H1 (cell line): ENCODE measurements around the gene HES2. TPM values are rescaled to one million over a fixed set of nuclear protein-coding genes. Genes with fewer than 3 reads are reported as not detected.
"Not testable (repeated sequence)": the region's sequence is repeated elsewhere in the genome, so short reads cannot be mapped to it uniquely, and the experiment has no call there.

Source experiments
- CTCF ChIA-PET: fragments of 300-600 bp; sonication (Branson Sonifier 250); formaldehyde crosslinking; loops from one replicate; lab custom pipeline; 2021; ENCODE audit not compliant: partially characterized antibody; lab: Charles Lee
- POLR2A ChIA-PET: fragments of 300-600 bp; sonication (Branson Sonifier 250); formaldehyde crosslinking; loops from one replicate; lab custom pipeline; 2021; ENCODE audit warnings: inconsistent platforms; ENCODE audit not compliant: partially characterized antibody; lab: Charles Lee
- DNase-seq, 2 experiments: peaks; one replicate each; pipeline versions ENCODE4 v3.0.0 to v3.0.0-alpha.2; 2010 to 2022; ENCODE audit warnings: low spot score in 2 of 2, low read depth in 1 of 2, mixed read lengths in 1 of 2
- FAIRE-seq: peaks from 2 replicates; lab custom pipeline; 2011; peaks lifted over from hg19 to GRCh38; lab: Jason Lieb, UNC
- H2AFZ ChIP-seq: 2 replicates; pipeline ENCODE4 v1.8.1; 2012; ENCODE audit warnings: low read length, inconsistent platforms
- H2AK5ac ChIP-seq: 2 replicates; pipeline ENCODE4 v1.6.1; 2013; ENCODE audit warnings: low read depth, low read length
- H2BK120ac ChIP-seq: replicated peaks from 2 replicates; pipeline ENCODE3; 2013; ENCODE audit warnings: low read depth, low read length, inconsistent platforms
- H2BK12ac ChIP-seq: 2 replicates; pipeline ENCODE4 v1.6.1; 2013; ENCODE audit warnings: low read depth, low read length
- H2BK15ac ChIP-seq: 2 replicates; pipeline ENCODE4 v1.6.1; 2013; ENCODE audit warnings: low read length
- H2BK20ac ChIP-seq: 2 replicates; pipeline ENCODE4 v1.6.1; 2013; ENCODE audit warnings: low read length
- H2BK5ac ChIP-seq: 2 replicates; pipeline ENCODE4 v1.6.1; 2013; ENCODE audit warnings: low read depth, low read length
- H3K14ac ChIP-seq: 2 replicates; pipeline ENCODE4 v1.6.1; 2013; ENCODE audit warnings: inconsistent platforms; ENCODE audit not compliant: insufficient read length
- H3K18ac ChIP-seq: 2 replicates; pipeline ENCODE4 v1.6.1; 2013; ENCODE audit warnings: low read length; ENCODE audit errors: extremely low read depth
- H3K23ac ChIP-seq: 2 replicates; pipeline ENCODE4 v1.6.1; 2013; ENCODE audit warnings: inconsistent platforms; ENCODE audit not compliant: insufficient read length
- H3K23me2 ChIP-seq: 2 replicates; pipeline ENCODE4 v1.6.1; 2013; ENCODE audit warnings: low read depth, low read length
- H3K27ac ChIP-seq: 2 replicates; pipeline ENCODE4 v1.6.1; 2011; ENCODE audit warnings: low read depth, low read length, inconsistent platforms
- H3K27me3 ChIP-seq, 4 experiments: replicated peaks in 1 of 4; 1 replicate in 1 of 4; 2 replicates in 3 of 4; pipeline versions ENCODE4 v1.6.1 to v1.8.1; 2011 to 2013; ENCODE audit warnings: low read length in 3 of 4, mild to moderate bottlenecking in 3 of 4, inconsistent platforms in 2 of 4, mixed read lengths in 2 of 4, moderate library complexity in 1 of 4; ENCODE audit not compliant: control insufficient read depth in 3 of 4, insufficient read depth in 3 of 4; ENCODE audit errors: extremely low read depth in 1 of 4
- H3K36me3 ChIP-seq, 4 experiments: 2 replicates each; pipeline versions ENCODE4 v1.6.1 to v1.8.1; 2011 to 2013; ENCODE audit warnings: mild to moderate bottlenecking in 4 of 4, low read length in 3 of 4, moderate library complexity in 2 of 4, control low read depth in 1 of 4, inconsistent platforms in 1 of 4; ENCODE audit not compliant: insufficient read depth in 4 of 4, control insufficient read depth in 2 of 4
- H3K4ac ChIP-seq: replicated peaks from 2 replicates; pipeline ENCODE3; 2013; ENCODE audit warnings: low read length, low read depth, mixed read lengths, inconsistent platforms; ENCODE audit not compliant: insufficient read length
- H3K4me1 ChIP-seq, 4 experiments: replicated peaks in 1 of 4; 1 replicate in 1 of 4; 2 replicates in 3 of 4; pipeline versions ENCODE4 v1.6.1 to v1.8.1; 2011 to 2013; ENCODE audit warnings: low read length in 3 of 4, inconsistent platforms in 2 of 4, mixed read lengths in 1 of 4; ENCODE audit not compliant: insufficient read depth in 4 of 4, control insufficient read depth in 3 of 4
- H3K4me2 ChIP-seq, 2 experiments: 2 replicates each; pipeline versions ENCODE4 v1.6.1 to v1.8.1; 2011 to 2013; ENCODE audit warnings: low read depth in 2 of 2, low read length in 2 of 2, control low read depth in 1 of 2, inconsistent platforms in 1 of 2, mild to moderate bottlenecking in 1 of 2; ENCODE audit not compliant: insufficient read depth in 1 of 2
- H3K4me3 ChIP-seq, 4 experiments: fragments of 200-600, 300-600 bp in 1 of 4; sonication (generic), shearing (Covaris generic), sonication (Bioruptor Twin) in 1 of 4; 2 replicates each; pipeline versions ENCODE4 v1.5.1 to v1.8.1; 2011 to 2016; ENCODE audit warnings: low read length in 4 of 4, low read depth in 3 of 4, control low read depth in 2 of 4, inconsistent platforms in 2 of 4, mild to moderate bottlenecking in 2 of 4, mixed read lengths in 1 of 4, moderate library complexity in 1 of 4; ENCODE audit not compliant: insufficient read depth in 2 of 4; ENCODE audit errors: extremely low read depth in 1 of 4
- H3K56ac ChIP-seq: replicated peaks from 2 replicates; pipeline ENCODE3; 2013; ENCODE audit warnings: low read depth, mild to moderate bottlenecking, mixed read lengths, low read length, inconsistent platforms; ENCODE audit not compliant: insufficient read length
- H3K79me1 ChIP-seq: 2 replicates; pipeline ENCODE4 v1.6.1; 2013; ENCODE audit warnings: low read depth, low read length, control low read depth
- H3K79me2 ChIP-seq, 2 experiments: 2 replicates each; pipeline versions ENCODE4 v1.6.1 to v1.8.1; 2012 to 2013; ENCODE audit warnings: low read length in 2 of 2, mild to moderate bottlenecking in 2 of 2, inconsistent platforms in 1 of 2; ENCODE audit not compliant: insufficient read depth in 2 of 2, control insufficient read depth in 1 of 2
- H3K9ac ChIP-seq, 4 experiments: replicated peaks in 1 of 4; 1 replicate in 1 of 4; 2 replicates in 3 of 4; pipeline versions ENCODE4 v1.6.1 to v1.8.1; 2011 to 2013; ENCODE audit warnings: low read depth in 3 of 4, low read length in 3 of 4, control low read depth in 2 of 4, mild to moderate bottlenecking in 2 of 4, moderate library complexity in 2 of 4, inconsistent platforms in 1 of 4; ENCODE audit errors: extremely low read depth in 1 of 4
- H3K9me3 ChIP-seq, 2 experiments: 2 replicates each; pipeline versions ENCODE4 v1.6.1 to v1.8.1; 2012 to 2013; ENCODE audit warnings: mild to moderate bottlenecking in 2 of 2, moderate library complexity in 2 of 2, control low read depth in 1 of 2, inconsistent platforms in 1 of 2, low read depth in 1 of 2, low read length in 1 of 2, mixed read lengths in 1 of 2; ENCODE audit not compliant: insufficient read depth in 2 of 2
- H4K20me1 ChIP-seq, 2 experiments: replicated peaks in 1 of 2; 2 replicates each; pipeline versions ENCODE3 to v1.8.1; 2011 to 2013; ENCODE audit warnings: inconsistent platforms in 2 of 2, low read length in 2 of 2, mild to moderate bottlenecking in 1 of 2; ENCODE audit not compliant: insufficient read depth in 2 of 2, control insufficient read depth in 1 of 2
- H4K5ac ChIP-seq: 2 replicates; pipeline ENCODE4 v1.6.1; 2013; ENCODE audit warnings: low read length, low read depth, mixed read lengths, inconsistent platforms; ENCODE audit not compliant: insufficient read length
- H4K8ac ChIP-seq: 2 replicates; pipeline ENCODE4 v1.8.0; 2013; ENCODE audit warnings: mild to moderate bottlenecking, moderate library complexity, low read length, inconsistent platforms; ENCODE audit not compliant: insufficient read depth; ENCODE audit errors: extremely low read depth
- H4K91ac ChIP-seq: replicated peaks from 2 replicates; pipeline ENCODE3; 2013; ENCODE audit warnings: low read length, mixed read lengths, inconsistent platforms; ENCODE audit not compliant: insufficient read length
- JUN ChIP-seq: IDR thresholded peaks from 2 replicates; pipeline ENCODE4 v1.6.1; 2011; ENCODE audit warnings: low read depth, mild to moderate bottlenecking, improper control_type of control experiment, low read length
- PHF8 ChIP-seq: fragments of 200-600 bp; sonication (generic); conservative IDR thresholded peaks from 2 replicates; pipeline ENCODE4 v1.7.1; 2012; ENCODE audit warnings: low read depth, mild to moderate bottlenecking, inconsistent platforms, low read length, moderate library complexity
- TCF12 ChIP-seq: IDR thresholded peaks from 2 replicates; pipeline ENCODE4 v1.6.1; 2011; ENCODE audit warnings: low read depth, mild to moderate bottlenecking, low read length
- WGBS, 2 experiments: shearing (Covaris generic) in 1 of 2; methylation state at CpG; one replicate each; pipeline versions ENCODE4 v1.1.6 to v1.1.7; 2013 to 2015; ENCODE audit warnings: low lambda C conversion rate in 2 of 2, mixed read lengths in 2 of 2, inconsistent platforms in 1 of 2, low coverage in 1 of 2, missing lambda C conversion rate in 1 of 2; ENCODE audit not compliant: insufficient replicate concordance in 2 of 2, insufficient coverage in 1 of 2, insufficient read length in 1 of 2; ENCODE audit errors: extremely low coverage in 1 of 2, missing lambda C conversion rate in 1 of 2; 5-methylcytosine and 5-hydroxymethylcytosine counted together
- polyA plus RNA-seq, 7 experiments: library from polyadenylated mRNA; depleted of rRNA in 3 of 7; stranded (reverse) in 5 of 7; unstranded in 2 of 7; fragments of >200 nt in 5 of 7; fragments of 200-250 nt in 2 of 7; gene quantifications; 1 replicate in 5 of 7; 2 replicates in 1 of 7; 4 replicates in 1 of 7; pipeline versions ENCODE4 v1.2.1 to v1.2.3, GENCODE V29; 2011 to 2013; ENCODE audit warnings: missing spikeins in 2 of 7, mixed read lengths in 2 of 7
- total RNA-seq: library from RNA; stranded (reverse); fragmentation: NEBNext Ultra II Directional; extraction: Animal tissue kit (Norgen Biotek cat#: 25700); gene quantifications from 2 replicates; pipeline ENCODE4 v1.2.1, GENCODE V29; 2021
- TF ChIP-seq, protein P1 (sequence below): IDR thresholded peaks from 2 replicates; pipeline ENCODE4 v1.6.1; 2012; ENCODE audit warnings: low read length, inconsistent platforms
- TF ChIP-seq, protein P2 (sequence below): IDR thresholded peaks from 2 replicates; pipeline ENCODE4 v1.6.1; 2012; ENCODE audit warnings: inconsistent platforms

HES2 gene
- total and polyA plus RNA-seq, 2 of the 8 experiments (the other 6 are each of a cell fraction or from before 2014, with no cell fraction given), result 0.15 to 0.53 TPM

DNA sequence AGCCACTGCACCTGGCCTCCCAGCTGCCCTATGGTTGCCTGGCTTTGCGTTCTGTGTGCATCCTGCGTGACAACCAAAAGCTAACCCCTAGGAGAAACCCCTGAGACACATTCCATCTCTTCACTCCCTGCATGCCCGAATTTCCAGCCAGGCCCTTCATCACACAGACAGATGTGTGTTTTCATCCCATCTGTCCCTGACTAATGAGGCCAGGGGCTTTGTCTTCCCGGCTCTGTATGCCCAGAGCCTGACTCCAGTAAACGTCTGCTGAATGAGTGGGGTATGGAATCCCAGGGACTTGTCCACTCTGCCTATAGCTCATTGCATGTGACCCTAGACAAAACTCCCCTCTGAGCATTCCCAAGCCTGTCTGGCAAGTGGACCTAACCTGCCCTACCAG is 14.5 kb upstream of the HES2 start (continued):
- TF ChIP-seq, protein P1, sequence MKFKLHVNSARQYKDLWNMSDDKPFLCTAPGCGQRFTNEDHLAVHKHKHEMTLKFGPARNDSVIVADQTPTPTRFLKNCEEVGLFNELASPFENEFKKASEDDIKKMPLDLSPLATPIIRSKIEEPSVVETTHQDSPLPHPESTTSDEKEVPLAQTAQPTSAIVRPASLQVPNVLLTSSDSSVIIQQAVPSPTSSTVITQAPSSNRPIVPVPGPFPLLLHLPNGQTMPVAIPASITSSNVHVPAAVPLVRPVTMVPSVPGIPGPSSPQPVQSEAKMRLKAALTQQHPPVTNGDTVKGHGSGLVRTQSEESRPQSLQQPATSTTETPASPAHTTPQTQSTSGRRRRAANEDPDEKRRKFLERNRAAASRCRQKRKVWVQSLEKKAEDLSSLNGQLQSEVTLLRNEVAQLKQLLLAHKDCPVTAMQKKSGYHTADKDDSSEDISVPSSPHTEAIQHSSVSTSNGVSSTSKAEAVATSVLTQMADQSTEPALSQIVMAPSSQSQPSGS, result no peak
- no peak for TF ChIP-seq JUN
- TF ChIP-seq PHF8, result no peak
- TF ChIP-seq TCF12, result no peak
- TF ChIP-seq, protein P2, sequence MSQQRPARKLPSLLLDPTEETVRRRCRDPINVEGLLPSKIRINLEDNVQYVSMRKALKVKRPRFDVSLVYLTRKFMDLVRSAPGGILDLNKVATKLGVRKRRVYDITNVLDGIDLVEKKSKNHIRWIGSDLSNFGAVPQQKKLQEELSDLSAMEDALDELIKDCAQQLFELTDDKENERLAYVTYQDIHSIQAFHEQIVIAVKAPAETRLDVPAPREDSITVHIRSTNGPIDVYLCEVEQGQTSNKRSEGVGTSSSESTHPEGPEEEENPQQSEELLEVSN, result no peak

DNA sequence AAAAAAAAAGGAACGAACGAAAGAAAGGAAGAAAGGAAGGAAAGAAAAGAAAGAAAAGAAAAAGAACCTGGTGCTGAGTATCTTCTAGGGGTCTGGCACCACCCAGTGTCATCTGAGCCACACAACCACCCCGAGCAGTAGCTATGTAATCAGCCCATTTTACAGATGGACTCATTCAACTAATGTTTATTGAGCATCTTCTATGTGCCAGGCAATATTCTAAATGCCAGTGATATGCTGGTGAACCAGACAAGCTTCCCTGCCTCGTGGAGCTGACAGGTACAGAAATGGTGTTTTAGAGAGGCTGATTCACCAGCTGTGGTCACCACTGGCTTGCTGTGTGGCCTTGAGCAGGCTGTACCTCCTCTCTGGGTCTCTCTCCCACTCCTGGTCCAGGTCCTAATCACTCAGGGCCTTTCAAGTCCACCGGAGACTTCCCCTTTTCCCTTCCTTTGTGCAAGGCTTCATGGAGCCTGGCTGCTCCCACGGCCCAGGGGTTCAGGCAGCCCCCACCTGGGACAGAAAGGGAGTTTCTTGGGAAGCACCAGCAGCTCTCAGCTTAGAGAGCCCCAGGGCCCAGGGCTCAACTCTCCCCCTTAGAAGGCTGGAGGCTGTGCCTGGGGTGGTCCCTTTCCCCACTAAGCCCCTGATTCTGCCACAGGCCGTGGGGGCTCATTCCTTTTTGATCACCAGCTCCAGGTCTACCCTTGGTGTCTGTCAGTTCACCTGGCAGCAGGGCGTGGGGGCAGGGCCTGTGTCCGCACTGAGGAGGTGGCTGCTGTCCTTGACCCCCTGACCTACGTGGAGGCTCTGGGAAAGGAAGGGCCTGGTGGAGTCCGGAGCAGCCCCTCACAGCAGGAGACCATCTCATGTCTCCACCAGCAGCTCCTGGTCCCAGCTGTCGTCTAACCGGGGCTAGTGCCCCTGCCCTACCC is 12.2 kb upstream of the HES2 start:
- POLR2A ChIA-PET, result interaction anchor here (0.7 kb wide), 1 partner anchor 30 kb away, joined by 3 read pairs; no protein-coding TSS in a partner anchor
- not testable (repeated sequence) for H3K9ac ChIP-seq, H2AK5ac ChIP-seq, H4K5ac ChIP-seq, H3K14ac ChIP-seq, H2BK15ac ChIP-seq, H2BK20ac ChIP-seq, H3K27ac ChIP-seq, H3K4ac ChIP-seq, H3K56ac ChIP-seq, H3K23me2 ChIP-seq, H3K4me3 ChIP-seq, H2AFZ ChIP-seq, H3K79me2 ChIP-seq, H3K79me1 ChIP-seq, H2BK12ac ChIP-seq, H3K4me2 ChIP-seq, DNase-seq, H2BK5ac ChIP-seq, H3K27me3 ChIP-seq, H3K18ac ChIP-seq, H4K91ac ChIP-seq, H4K20me1 ChIP-seq, H3K36me3 ChIP-seq, H3K23ac ChIP-seq, H3K9me3 ChIP-seq, H2BK120ac ChIP-seq
- Histone ChIP-seq H3K4me1 (peaks cover 0 to 11% (median 5%) of the 10 kb centered on the region in 4 experiments; a peak in 3 of 7 replicates), H4K8ac (peak overlapping the region; percentile 25; the same call in 1 of the 2 replicates)
- WGBS, 2 experiments, result 89% methylated on average over 9 of the region's 13 CpGs; no CpG with 5 or more reads in 1 of the 2 experiments
- CTCF ChIA-PET, result interaction anchor here (0.9 to 18.8 kb wide), 7 partner anchors 9 to 227 kb away, joined by 3 to 321 read pairs (median 7); partner anchors contain the start of gene HES2
- peak; percentile 79 for FAIRE-seq
